ENCODE measurements around the gene NTPCR.

Gene NTPCR

DNA sequence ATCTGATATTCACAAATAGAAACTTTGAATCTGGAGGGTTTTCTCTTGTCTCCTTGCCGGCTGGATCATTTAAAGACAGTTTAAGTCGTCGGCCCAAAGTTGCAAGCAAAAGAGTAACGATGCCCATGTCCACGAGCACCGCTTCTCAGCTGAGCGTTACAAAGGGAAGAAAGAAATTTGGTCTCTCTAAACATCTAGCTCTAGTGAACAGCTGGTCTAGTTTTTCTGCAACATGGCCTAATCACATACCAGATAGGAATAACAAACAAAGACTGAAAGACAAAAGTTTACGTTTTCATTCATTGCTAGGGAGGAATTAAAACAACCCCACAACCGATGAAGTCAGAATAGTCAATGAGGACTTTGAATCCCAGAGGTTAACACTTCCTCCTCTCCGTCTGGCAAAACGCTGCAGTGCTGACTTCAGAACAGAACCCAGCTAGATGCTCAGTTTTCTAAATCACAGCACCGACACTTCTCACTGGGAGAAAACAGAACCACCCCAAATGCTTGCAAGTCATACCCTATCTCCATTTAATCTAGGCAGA is 69.4 kb downstream of the NTPCR start:
- no peak for DNase-seq

DNA sequence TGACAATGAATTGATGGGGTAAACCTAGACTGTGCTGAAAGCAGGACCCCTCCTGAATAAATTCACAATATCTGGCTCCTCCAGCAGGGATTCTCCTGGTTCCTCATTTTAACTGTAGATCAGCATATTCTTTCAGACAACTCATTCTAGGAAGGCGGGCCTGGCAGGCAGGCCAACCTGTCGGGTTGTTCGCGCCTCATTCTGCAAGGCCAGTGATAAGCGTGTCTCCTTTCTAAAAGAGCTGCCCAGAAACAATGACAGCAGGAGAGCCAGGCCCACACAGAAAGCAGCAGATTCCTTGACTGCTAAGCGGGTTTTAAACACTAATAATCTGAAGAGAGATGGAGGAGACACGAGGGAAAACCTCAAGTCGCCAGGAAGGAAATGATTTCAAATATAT is 70.0 kb downstream of the NTPCR start:
- no peak for DNase-seq

- no peak for DNase-seq
Observed at GRCh38 chr1:233022246-233022645, 71.8 kb downstream of the NTPCR start.

DNA sequence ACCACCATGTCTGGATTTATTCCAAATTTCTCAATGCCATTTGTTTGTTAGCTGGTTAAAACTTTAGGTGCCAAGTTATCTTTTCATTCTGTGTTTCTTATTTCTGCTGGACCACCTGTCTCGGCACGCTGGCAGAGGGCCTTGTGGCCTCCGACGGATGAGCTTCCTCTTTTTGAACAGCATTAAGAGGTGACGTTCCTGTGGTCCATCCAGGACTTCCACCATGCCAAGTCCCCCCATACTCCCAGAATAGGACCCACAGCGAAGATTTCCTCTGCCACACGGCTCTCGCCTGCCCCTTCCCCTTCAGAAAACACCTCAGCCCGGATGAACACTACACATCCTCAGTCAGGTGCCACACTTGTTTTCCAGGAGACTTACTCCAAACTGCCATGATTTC is 73.8 kb downstream of the NTPCR start:
- no peak for DNase-seq

DNA sequence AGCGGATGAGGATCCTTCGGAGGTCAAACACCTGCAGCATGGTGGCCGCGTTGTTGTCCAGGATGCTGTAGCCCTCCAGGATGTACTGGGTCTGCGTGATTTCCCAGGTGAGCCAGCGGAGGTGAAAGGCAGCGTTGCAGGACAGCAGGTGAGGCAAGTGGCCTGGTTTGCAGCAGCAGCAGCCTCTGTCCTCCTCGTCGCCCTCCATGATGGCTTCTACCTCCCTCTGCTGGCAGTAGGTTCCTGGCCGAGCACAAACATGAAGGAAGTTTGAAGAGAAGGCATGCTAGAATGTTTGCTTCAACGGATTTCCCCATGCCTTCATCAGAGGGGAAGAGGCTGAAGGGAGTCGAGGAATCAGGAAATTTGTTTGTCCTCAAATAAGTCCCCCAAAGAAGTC is 74.7 kb downstream of the NTPCR start:
- DNase-seq = no peak

GRCh38 chr1:233025567-233025966 is 75.2 kb downstream of the NTPCR start:
- no peak for DNase-seq

DNA sequence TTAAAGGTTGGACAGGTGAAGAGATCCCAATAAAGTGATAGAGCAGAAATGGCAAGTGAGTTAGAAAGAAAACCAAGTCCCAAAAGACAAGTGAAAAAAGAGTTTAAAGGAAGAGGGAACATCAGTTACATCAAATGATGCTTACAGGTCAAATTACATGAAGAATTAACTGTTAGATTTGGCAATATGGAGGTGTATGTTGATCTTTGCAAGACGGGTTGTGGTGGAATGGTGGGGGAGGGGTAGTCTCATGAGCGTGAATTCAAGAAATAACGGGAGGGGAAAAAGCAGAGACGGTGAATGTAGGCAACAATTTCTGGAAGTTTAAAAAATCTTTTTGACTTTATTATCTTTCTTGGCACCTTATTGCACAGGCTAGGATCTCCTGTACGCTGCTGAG is 76.6 kb downstream of the NTPCR start:
- no peak for DNase-seq

GRCh38 chr1:233031521-233031920 is 81.1 kb downstream of the NTPCR start:
- DNase-seq = no peak

- no peak for DNase-seq
Observed at GRCh38 chr1:233032916-233033315, 82.5 kb downstream of the NTPCR start.

DNA sequence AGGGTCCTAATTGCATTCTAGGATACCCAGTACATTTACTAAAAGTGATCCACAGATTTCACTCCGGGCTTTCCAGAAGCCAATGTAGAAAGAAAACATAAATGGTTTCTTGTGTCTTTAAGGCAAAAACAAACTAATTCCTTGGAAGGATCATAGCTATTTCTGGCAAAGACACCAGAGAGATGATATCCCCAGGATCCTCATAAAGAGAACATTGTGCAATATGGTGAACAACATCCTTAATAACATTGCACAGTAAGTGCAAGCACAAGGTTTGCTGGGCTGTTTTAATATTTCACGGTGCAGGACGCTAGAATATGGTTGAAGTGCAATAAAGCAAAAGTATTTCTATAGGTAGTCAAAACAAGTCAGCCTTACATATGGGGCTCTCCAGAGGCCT is 83.0 kb downstream of the NTPCR start:
- no peak for DNase-seq

Measured in activated T-cell treated with anti-CD3 and anti-CD28 coated beads for 4 hours (primary cell).